HepG2 (cell line): ENCODE measurements around the gene TPX2. TPM values are rescaled to one million over a fixed set of nuclear protein-coding genes. Genes with fewer than 3 reads are reported as not detected.

Source experiments
- ADNP ChIP-seq: sonication (generic); formaldehyde crosslinking; IDR thresholded peaks from 2 replicates; pipeline ENCODE4 v1.4.0; 2020; ENCODE audit warnings: missing genetic modification reagents
- ATF5 ChIP-seq: sonication (generic); formaldehyde crosslinking; IDR thresholded peaks from 2 replicates; pipeline ENCODE4 v1.4.0; 2020; ENCODE audit warnings: mild to moderate bottlenecking, low read depth, missing genetic modification reagents
- GATAD2A ChIP-seq: IDR thresholded peaks from 2 replicates; pipeline ENCODE4 v1.6.1; 2016
- GFI1 ChIP-seq: sonication (generic); formaldehyde crosslinking; IDR thresholded peaks from 2 replicates; pipeline ENCODE4 v1.5.0; 2020; ENCODE audit warnings: missing genetic modification reagents, mild to moderate bottlenecking, borderline replicate concordance
- HNRNPUL1 ChIP-seq: fragments of 200-400 bp; formaldehyde crosslinking; IDR thresholded peaks from 2 replicates; pipeline ENCODE4 v1.6.1; 2017; ENCODE audit warnings: low read depth, mild to moderate bottlenecking, low read length, moderate library complexity
- IRF2 ChIP-seq: IDR thresholded peaks from 2 replicates; pipeline ENCODE4 v1.6.1; 2018; ENCODE audit warnings: missing genetic modification reagents, missing compliant biosample characterization
- NFE2L1 ChIP-seq: sonication (generic); formaldehyde crosslinking; IDR thresholded peaks from 2 replicates; pipeline ENCODE4 v1.4.0; 2020; ENCODE audit warnings: missing genetic modification reagents, mild to moderate bottlenecking, borderline replicate concordance
- NR1H2 ChIP-seq: sonication (generic); formaldehyde crosslinking; IDR thresholded peaks from 2 replicates; pipeline ENCODE4 v1.8.1; 2022; ENCODE audit warnings: low read depth, missing genetic modification reagents, borderline replicate concordance
- RCOR2 ChIP-seq: IDR thresholded peaks from 2 replicates; pipeline ENCODE4 v1.6.1; 2016; ENCODE audit warnings: missing biosample characterization, missing genetic modification reagents
- RFX3 ChIP-seq: IDR thresholded peaks from 2 replicates; pipeline ENCODE4 v1.6.1; 2016; ENCODE audit warnings: missing biosample characterization, missing genetic modification reagents
- RFX5 ChIP-seq: IDR thresholded peaks from 2 replicates; pipeline ENCODE4 v1.6.1; 2011; ENCODE audit warnings: low read depth, low read length, improper control_type of control experiment
- TEF ChIP-seq: sonication (generic); formaldehyde crosslinking; IDR thresholded peaks from 2 replicates; pipeline ENCODE4 v1.5.0; 2020; ENCODE audit warnings: missing genetic modification reagents
- ZBTB26 ChIP-seq: IDR thresholded peaks from 2 replicates; pipeline ENCODE4 v1.6.1; 2016; ENCODE audit warnings: missing compliant biosample characterization, missing genetic modification reagents, borderline replicate concordance
- ZBTB7B ChIP-seq: sonication (generic); formaldehyde crosslinking; IDR thresholded peaks from 2 replicates; pipeline ENCODE4 v1.4.0; 2020; ENCODE audit warnings: missing genetic modification reagents
- ZFP82 ChIP-seq: sonication (generic); formaldehyde crosslinking; IDR thresholded peaks from 2 replicates; pipeline ENCODE4 v1.5.1; 2020; ENCODE audit warnings: mild to moderate bottlenecking, missing genetic modification reagents, borderline replicate concordance
- ZNF580 ChIP-seq: IDR thresholded peaks from 2 replicates; pipeline ENCODE4 v1.6.1; 2016; ENCODE audit warnings: low read depth, borderline replicate concordance
- polyA plus RNA-seq, 8 experiments: library from polyadenylated mRNA; depleted of rRNA in 3 of 8; stranded (reverse) in 7 of 8; unstranded in 1 of 8; fragments of >200 nt; fragmentation: Illumina TruSeq in 4 of 8; extraction: Trizol in 4 of 8; gene quantifications; 2 replicates each; pipeline versions ENCODE4 v1.2.1 to v1.2.3, GENCODE V29; 2011 to 2016; ENCODE audit warnings: low read depth in 4 of 8, missing spikeins in 1 of 8, mixed read lengths in 1 of 8; ENCODE audit not compliant: insufficient read depth in 1 of 8
- total RNA-seq, 5 experiments: library from RNA; depleted of rRNA; stranded (reverse); fragments of >200 nt; fragmentation: Illumina TruSeq; extraction: Trizol; gene quantifications; 2 replicates each; pipeline ENCODE4 v1.2.3, GENCODE V29; 2016; ENCODE audit warnings: low read depth in 1 of 5
- TF ChIP-seq, protein P1 (sequence below): sonication (generic); formaldehyde crosslinking; IDR thresholded peaks from 2 replicates; pipeline ENCODE4 v1.8.0; 2022; ENCODE audit warnings: mild to moderate bottlenecking, missing genetic modification reagents; ENCODE audit not compliant: insufficient replicate concordance
- TF ChIP-seq, protein P2 (sequence below): IDR thresholded peaks from 2 replicates; pipeline ENCODE4 v1.6.1; 2012; ENCODE audit warnings: inconsistent platforms
- TF ChIP-seq, protein P3 (sequence below): IDR thresholded peaks from 2 replicates; pipeline ENCODE4 v1.6.1; 2012; ENCODE audit warnings: low read length, improper control_type of control experiment
- TF ChIP-seq, protein P4 (sequence below): IDR thresholded peaks from 2 replicates; pipeline ENCODE4 v1.6.1; 2016; ENCODE audit warnings: mild to moderate bottlenecking, missing biosample characterization, missing genetic modification reagents
- TF ChIP-seq, protein P5 (sequence below): sonication (generic); formaldehyde crosslinking; IDR thresholded peaks from 2 replicates; pipeline ENCODE4 v1.8.1; 2023; ENCODE audit warnings: mild to moderate bottlenecking, moderate library complexity, missing genetic modification reagents

TPX2 gene
- total and polyA plus RNA-seq, 2 of the 13 experiments (the other 11 are each of a cell fraction or from before 2014, with no cell fraction given): 34.3 to 124 TPM

GRCh38 chr20:31698243-31698802, 40.8 kb upstream of the TPX2 start (continued):
- TF ChIP-seq, protein P1, sequence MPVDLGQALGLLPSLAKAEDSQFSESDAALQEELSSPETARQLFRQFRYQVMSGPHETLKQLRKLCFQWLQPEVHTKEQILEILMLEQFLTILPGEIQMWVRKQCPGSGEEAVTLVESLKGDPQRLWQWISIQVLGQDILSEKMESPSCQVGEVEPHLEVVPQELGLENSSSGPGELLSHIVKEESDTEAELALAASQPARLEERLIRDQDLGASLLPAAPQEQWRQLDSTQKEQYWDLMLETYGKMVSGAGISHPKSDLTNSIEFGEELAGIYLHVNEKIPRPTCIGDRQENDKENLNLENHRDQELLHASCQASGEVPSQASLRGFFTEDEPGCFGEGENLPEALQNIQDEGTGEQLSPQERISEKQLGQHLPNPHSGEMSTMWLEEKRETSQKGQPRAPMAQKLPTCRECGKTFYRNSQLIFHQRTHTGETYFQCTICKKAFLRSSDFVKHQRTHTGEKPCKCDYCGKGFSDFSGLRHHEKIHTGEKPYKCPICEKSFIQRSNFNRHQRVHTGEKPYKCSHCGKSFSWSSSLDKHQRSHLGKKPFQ: peak; percentile 74
- TF ChIP-seq HNRNPUL1 (no peak), RFX5 (no peak), RFX3 (CRISPR knock-in tag) (no peak), TEF (CRISPR knock-in tag) (no peak), IRF2 (CRISPR knock-in tag) (no peak), ADNP (no peak), RCOR2 (no peak), GATAD2A (CRISPR knock-in tag) (no peak), GFI1 (CRISPR knock-in tag) (no peak), NFE2L1 (CRISPR knock-in tag) (no peak), ZBTB7B (CRISPR knock-in tag) (no peak), ZFP82 (CRISPR knock-in tag) (no peak), ATF5 (CRISPR knock-in tag) (no peak), NR1H2 (CRISPR knock-in tag) (no peak), ZBTB26 (no peak), ZNF580 (CRISPR knock-in tag) (no peak)
- TF ChIP-seq, protein P2, sequence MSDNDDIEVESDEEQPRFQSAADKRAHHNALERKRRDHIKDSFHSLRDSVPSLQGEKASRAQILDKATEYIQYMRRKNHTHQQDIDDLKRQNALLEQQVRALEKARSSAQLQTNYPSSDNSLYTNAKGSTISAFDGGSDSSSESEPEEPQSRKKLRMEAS: no peak
- TF ChIP-seq, protein P3, sequence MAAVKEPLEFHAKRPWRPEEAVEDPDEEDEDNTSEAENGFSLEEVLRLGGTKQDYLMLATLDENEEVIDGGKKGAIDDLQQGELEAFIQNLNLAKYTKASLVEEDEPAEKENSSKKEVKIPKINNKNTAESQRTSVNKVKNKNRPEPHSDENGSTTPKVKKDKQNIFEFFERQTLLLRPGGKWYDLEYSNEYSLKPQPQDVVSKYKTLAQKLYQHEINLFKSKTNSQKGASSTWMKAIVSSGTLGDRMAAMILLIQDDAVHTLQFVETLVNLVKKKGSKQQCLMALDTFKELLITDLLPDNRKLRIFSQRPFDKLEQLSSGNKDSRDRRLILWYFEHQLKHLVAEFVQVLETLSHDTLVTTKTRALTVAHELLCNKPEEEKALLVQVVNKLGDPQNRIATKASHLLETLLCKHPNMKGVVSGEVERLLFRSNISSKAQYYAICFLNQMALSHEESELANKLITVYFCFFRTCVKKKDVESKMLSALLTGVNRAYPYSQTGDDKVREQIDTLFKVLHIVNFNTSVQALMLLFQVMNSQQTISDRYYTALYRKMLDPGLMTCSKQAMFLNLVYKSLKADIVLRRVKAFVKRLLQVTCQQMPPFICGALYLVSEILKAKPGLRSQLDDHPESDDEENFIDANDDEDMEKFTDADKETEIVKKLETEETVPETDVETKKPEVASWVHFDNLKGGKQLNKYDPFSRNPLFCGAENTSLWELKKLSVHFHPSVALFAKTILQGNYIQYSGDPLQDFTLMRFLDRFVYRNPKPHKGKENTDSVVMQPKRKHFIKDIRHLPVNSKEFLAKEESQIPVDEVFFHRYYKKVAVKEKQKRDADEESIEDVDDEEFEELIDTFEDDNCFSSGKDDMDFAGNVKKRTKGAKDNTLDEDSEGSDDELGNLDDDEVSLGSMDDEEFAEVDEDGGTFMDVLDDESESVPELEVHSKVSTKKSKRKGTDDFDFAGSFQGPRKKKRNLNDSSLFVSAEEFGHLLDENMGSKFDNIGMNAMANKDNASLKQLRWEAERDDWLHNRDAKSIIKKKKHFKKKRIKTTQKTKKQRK: no peak
- TF ChIP-seq, protein P4, sequence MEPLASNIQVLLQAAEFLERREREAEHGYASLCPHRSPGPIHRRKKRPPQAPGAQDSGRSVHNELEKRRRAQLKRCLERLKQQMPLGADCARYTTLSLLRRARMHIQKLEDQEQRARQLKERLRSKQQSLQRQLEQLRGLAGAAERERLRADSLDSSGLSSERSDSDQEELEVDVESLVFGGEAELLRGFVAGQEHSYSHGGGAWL (CRISPR knock-in tag): no peak
- TF ChIP-seq, protein P5, sequence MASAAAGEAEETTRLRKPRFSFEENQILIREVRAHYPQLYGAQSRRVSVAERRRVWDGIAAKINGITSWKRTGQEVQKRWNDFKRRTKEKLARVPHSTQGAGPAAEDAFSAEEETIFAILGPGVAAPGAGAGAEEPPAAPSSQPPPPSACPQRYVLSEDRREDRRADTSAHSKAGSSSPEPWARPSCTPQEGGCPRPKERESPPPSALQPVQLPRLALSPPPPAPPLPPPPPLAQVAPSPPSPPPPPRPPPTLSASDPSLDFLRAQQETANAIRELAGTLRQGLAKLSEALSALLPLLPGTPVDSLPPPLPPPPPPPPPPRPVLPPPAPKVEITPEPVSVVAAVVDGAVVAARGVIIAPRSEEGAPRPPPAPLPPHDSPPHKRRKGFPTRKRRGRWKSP (CRISPR knock-in tag): 0 out of 2 replicates have a peak, but pooled peaks have one; percentile 38
